ENCODE measurements around the gene SGIP1.

- no peak for TF ChIP-seq GABPA (IDR thresholded peaks at IDR 0.05; ENCODE audit: low read depth)
- TF ChIP-seq, protein P1, sequence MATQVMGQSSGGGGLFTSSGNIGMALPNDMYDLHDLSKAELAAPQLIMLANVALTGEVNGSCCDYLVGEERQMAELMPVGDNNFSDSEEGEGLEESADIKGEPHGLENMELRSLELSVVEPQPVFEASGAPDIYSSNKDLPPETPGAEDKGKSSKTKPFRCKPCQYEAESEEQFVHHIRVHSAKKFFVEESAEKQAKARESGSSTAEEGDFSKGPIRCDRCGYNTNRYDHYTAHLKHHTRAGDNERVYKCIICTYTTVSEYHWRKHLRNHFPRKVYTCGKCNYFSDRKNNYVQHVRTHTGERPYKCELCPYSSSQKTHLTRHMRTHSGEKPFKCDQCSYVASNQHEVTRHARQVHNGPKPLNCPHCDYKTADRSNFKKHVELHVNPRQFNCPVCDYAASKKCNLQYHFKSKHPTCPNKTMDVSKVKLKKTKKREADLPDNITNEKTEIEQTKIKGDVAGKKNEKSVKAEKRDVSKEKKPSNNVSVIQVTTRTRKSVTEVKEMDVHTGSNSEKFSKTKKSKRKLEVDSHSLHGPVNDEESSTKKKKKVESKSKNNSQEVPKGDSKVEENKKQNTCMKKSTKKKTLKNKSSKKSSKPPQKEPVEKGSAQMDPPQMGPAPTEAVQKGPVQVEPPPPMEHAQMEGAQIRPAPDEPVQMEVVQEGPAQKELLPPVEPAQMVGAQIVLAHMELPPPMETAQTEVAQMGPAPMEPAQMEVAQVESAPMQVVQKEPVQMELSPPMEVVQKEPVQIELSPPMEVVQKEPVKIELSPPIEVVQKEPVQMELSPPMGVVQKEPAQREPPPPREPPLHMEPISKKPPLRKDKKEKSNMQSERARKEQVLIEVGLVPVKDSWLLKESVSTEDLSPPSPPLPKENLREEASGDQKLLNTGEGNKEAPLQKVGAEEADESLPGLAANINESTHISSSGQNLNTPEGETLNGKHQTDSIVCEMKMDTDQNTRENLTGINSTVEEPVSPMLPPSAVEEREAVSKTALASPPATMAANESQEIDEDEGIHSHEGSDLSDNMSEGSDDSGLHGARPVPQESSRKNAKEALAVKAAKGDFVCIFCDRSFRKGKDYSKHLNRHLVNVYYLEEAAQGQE (IDR thresholded peaks at IDR 0.05; ENCODE audit: low read depth, low read length) = no peak
Observed at GRCh38 chr1:66671455-66671854, 137.5 kb downstream of the SGIP1 start.

Measured in SK-N-SH (cell line).